ENCODE data around the gene MYO15A. TPM values are rescaled to one million over a fixed set of nuclear protein-coding genes. Genes with fewer than 3 reads are reported as not detected.

MYO15A gene
- total RNA-seq, 1 experiment from 2014 or later, result 0.26 TPM

GRCh38 chr17:18197535-18198194 lies 89.1 kb downstream of the MYO15A start:
- intact Hi-C loops (cut with micrococcal nuclease), result no loop called here
- Histone ChIP-seq H3K4me2 (ENCODE audit: low read length) (no peak overlapping the region), H3K27me3 (ENCODE audit: low read length) (no peaks in the 10 kb centered on the region), H3K9me3 (ENCODE audit: low read length) (no peaks in the 10 kb centered on the region), H2AFZ (ENCODE audit: low read length) (no peak overlapping the region), H3K79me2 (ENCODE audit: low read length) (peaks cover 91% of the 10 kb centered on the region), H3K4me1 (ENCODE audit: insufficient read depth, low read length) (no peaks in the 10 kb centered on the region), H3F3A (ENCODE audit: low read length, unreplicated experiment) (no peaks in the 10 kb centered on the region), H3K9ac (ENCODE audit: low read length) (no peak overlapping the region), H3K36me3 (ENCODE audit: low read depth, low read length) (peaks cover 56% of the 10 kb centered on the region), H3K9me2 (replicated peaks; ENCODE audit: low read length) (no peaks in the 10 kb centered on the region), H3K27ac (ENCODE audit: low read length) (no peak overlapping the region), H3K4me3 (ENCODE audit: low read length) (no peak overlapping the region), H4K20me1 (ENCODE audit: low read length) (peaks cover 26% of the 10 kb centered on the region)
- DNase-seq, result no peak
- no TSS peak for BruUV-seq (replicated peaks)
- CTCF ChIA-PET, result no interaction called here
- ATAC-seq, result no peak
- no peak for TF ChIP-seq EZH2phosphoT487 (IDR thresholded peaks at IDR 0.05; ENCODE audit: borderline replicate concordance, low read length)
- TF ChIP-seq EZH2 (IDR thresholded peaks at IDR 0.05; ENCODE audit: low read length, unreplicated experiment), result no peak
- TF ChIP-seq, protein P1, sequence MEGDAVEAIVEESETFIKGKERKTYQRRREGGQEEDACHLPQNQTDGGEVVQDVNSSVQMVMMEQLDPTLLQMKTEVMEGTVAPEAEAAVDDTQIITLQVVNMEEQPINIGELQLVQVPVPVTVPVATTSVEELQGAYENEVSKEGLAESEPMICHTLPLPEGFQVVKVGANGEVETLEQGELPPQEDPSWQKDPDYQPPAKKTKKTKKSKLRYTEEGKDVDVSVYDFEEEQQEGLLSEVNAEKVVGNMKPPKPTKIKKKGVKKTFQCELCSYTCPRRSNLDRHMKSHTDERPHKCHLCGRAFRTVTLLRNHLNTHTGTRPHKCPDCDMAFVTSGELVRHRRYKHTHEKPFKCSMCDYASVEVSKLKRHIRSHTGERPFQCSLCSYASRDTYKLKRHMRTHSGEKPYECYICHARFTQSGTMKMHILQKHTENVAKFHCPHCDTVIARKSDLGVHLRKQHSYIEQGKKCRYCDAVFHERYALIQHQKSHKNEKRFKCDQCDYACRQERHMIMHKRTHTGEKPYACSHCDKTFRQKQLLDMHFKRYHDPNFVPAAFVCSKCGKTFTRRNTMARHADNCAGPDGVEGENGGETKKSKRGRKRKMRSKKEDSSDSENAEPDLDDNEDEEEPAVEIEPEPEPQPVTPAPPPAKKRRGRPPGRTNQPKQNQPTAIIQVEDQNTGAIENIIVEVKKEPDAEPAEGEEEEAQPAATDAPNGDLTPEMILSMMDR (conservative IDR thresholded peaks at IDR 0.05; ENCODE audit: low read depth, low read length), result no peak
- POLR2A ChIA-PET (ENCODE audit: unreplicated experiment), result no interaction called here

DNA sequence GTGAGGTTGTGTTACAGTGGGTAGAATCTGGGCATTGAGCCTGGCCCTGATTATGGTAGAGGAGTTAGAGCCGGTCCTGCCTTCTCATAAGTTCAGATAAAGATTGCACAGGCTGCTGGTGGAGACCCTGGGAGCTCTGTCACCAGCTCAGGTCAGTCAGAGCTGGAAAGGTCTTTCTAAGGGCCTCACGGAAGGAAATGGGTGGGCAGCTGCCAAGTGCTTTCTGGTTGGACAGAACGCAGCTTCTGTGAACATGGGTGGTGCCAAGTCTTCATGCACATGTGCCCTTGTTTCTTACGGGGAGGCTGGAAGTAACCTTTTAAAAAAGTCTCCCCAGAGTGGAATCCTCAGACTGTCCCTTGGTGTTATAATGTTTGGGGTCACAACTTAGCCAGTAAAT lies 90.0 kb downstream of the MYO15A start:
- H3K4me3 ChIP-seq (ENCODE audit: low read length), result no peak overlapping the region
- H3K9me3 ChIP-seq (ENCODE audit: low read length), result no peaks in the 10 kb centered on the region
- H3K27me3 ChIP-seq (ENCODE audit: low read length), result no peaks in the 10 kb centered on the region
- intact Hi-C loops (cut with micrococcal nuclease), result no loop called here
- ATAC-seq (no peak), DNase-seq (no peak)
- H3K4me1 ChIP-seq (ENCODE audit: insufficient read depth, low read length), result no peaks in the 10 kb centered on the region
- TF ChIP-seq EZH2phosphoT487 (IDR thresholded peaks at IDR 0.05; ENCODE audit: borderline replicate concordance, low read length), result no peak
- TF ChIP-seq, protein P1 (conservative IDR thresholded peaks at IDR 0.05; ENCODE audit: low read depth, low read length), result no peak
- TF ChIP-seq EZH2 (IDR thresholded peaks at IDR 0.05; ENCODE audit: low read length, unreplicated experiment), result no peak
- peaks cover 89% of the 10 kb centered on the region for H3K79me2 ChIP-seq (ENCODE audit: low read length)
- ChIA-PET POLR2A (ENCODE audit: unreplicated experiment) (no interaction called here), CTCF (no interaction called here)
- BruUV-seq (replicated peaks), result no TSS peak
- H3K4me2 ChIP-seq (ENCODE audit: low read length), result no peak overlapping the region
- H3F3A ChIP-seq (ENCODE audit: low read length, unreplicated experiment), result no peaks in the 10 kb centered on the region
- H4K20me1 ChIP-seq (ENCODE audit: low read length), result peaks cover 31% of the 10 kb centered on the region
- no peak overlapping the region for H3K27ac ChIP-seq (ENCODE audit: low read length)
- H3K36me3 ChIP-seq (ENCODE audit: low read depth, low read length), result peaks cover 61% of the 10 kb centered on the region
- no peaks in the 10 kb centered on the region for H3K9me2 ChIP-seq (replicated peaks; ENCODE audit: low read length)
- no peak overlapping the region for H2AFZ ChIP-seq (ENCODE audit: low read length)
- H3K9ac ChIP-seq (ENCODE audit: low read length), result no peak overlapping the region

- Histone ChIP-seq H3K27me3 (ENCODE audit: low read length) (no peaks in the 10 kb centered on the region), H3K4me3 (ENCODE audit: low read length) (no peak overlapping the region), H3K9me3 (ENCODE audit: low read length) (no peaks in the 10 kb centered on the region), H3K9ac (ENCODE audit: low read length) (no peak overlapping the region), H3K4me2 (ENCODE audit: low read length) (no peak overlapping the region), H3K27ac (ENCODE audit: low read length) (no peak overlapping the region), H4K20me1 (ENCODE audit: low read length) (peaks cover 27% of the 10 kb centered on the region), H2AFZ (ENCODE audit: low read length) (no peak overlapping the region), H3F3A (ENCODE audit: low read length, unreplicated experiment) (no peaks in the 10 kb centered on the region), H3K9me2 (replicated peaks; ENCODE audit: low read length) (no peaks in the 10 kb centered on the region), H3K79me2 (ENCODE audit: low read length) (peaks cover 87% of the 10 kb centered on the region), H3K4me1 (ENCODE audit: insufficient read depth, low read length) (no peaks in the 10 kb centered on the region), H3K36me3 (ENCODE audit: low read depth, low read length) (peaks cover 53% of the 10 kb centered on the region)
- no TSS peak for BruUV-seq (replicated peaks)
- DNase-seq (no peak), ATAC-seq (no peak)
- intact Hi-C loops (cut with micrococcal nuclease), result no loop called here
- POLR2A ChIA-PET (ENCODE audit: unreplicated experiment), result no interaction called here
- TF ChIP-seq EZH2 (IDR thresholded peaks at IDR 0.05; ENCODE audit: low read length, unreplicated experiment) (no peak), EZH2phosphoT487 (IDR thresholded peaks at IDR 0.05; ENCODE audit: borderline replicate concordance, low read length) (no peak)
- TF ChIP-seq, protein P1 (conservative IDR thresholded peaks at IDR 0.05; ENCODE audit: low read depth, low read length), result no peak
- CTCF ChIA-PET, result no interaction called here
Measured at GRCh38 chr17:18201108-18201507, 92.6 kb downstream of the MYO15A start.

Data from PC-3 (cell line).